Hepatocyte (in vitro differentiated cells): Measurements from ENCODE around the gene MAP7D3. TPM values are rescaled to one million over a fixed set of nuclear protein-coding genes. Genes with fewer than 3 reads are reported as not detected.
"Not testable (repeated sequence)": the region's sequence is repeated elsewhere in the genome, so short reads cannot be mapped to it uniquely, and the experiment has no call there.

Experiments used
- DNase-seq: peaks from one replicate; pipeline ENCODE4 v3.0.0-alpha.2; 2016; ENCODE audit warnings: low spot score
- H2AFZ ChIP-seq: fragments of 200-600 bp; sonication (generic); 2 replicates; pipeline ENCODE4 v1.6.0; 2016; ENCODE audit warnings: antibody characterized with exemption, mild to moderate bottlenecking
- H3K27ac ChIP-seq: fragments of 200-600 bp; sonication (generic); 2 replicates; pipeline ENCODE4 v1.5.1; 2016; ENCODE audit warnings: mild to moderate bottlenecking
- H3K27me3 ChIP-seq: fragments of 200-600 bp; sonication (generic); 2 replicates; pipeline ENCODE4 v1.6.1; 2016
- H3K36me3 ChIP-seq: fragments of 200-600 bp; sonication (generic); replicated peaks from 2 replicates; pipeline ENCODE4 v1.5.1; 2016; ENCODE audit warnings: low read depth; ENCODE audit not compliant: insufficient read depth
- H3K4me1 ChIP-seq: fragments of 200-600 bp; sonication (generic); 2 replicates; pipeline ENCODE4 v1.5.1; 2016; ENCODE audit warnings: mild to moderate bottlenecking, moderate library complexity; ENCODE audit not compliant: insufficient read depth
- H3K4me2 ChIP-seq: fragments of 200-600 bp; sonication (generic); 2 replicates; pipeline ENCODE4 v1.6.0; 2016
- H3K4me3 ChIP-seq: fragments of 200-600 bp; sonication (generic); 2 replicates; pipeline ENCODE4 v1.5.1; 2016; ENCODE audit warnings: mild to moderate bottlenecking
- H3K79me2 ChIP-seq: fragments of 200-600 bp; sonication (generic); 2 replicates; pipeline ENCODE4 v1.6.0; 2017; ENCODE audit warnings: mild to moderate bottlenecking
- H3K9me2 ChIP-seq: fragments of 200-600 bp; sonication (generic); replicated peaks from 2 replicates; pipeline ENCODE4 v1.6.0; 2017; ENCODE audit warnings: mild to moderate bottlenecking; ENCODE audit not compliant: insufficient read depth
- H3K9me3 ChIP-seq: fragments of 200-600 bp; sonication (generic); 2 replicates; pipeline ENCODE4 v1.5.1; 2016; ENCODE audit warnings: low read depth, mild to moderate bottlenecking
- H4K20me1 ChIP-seq: fragments of 200-600 bp; sonication (generic); 2 replicates; pipeline ENCODE4 v1.6.0; 2016; ENCODE audit warnings: mild to moderate bottlenecking; ENCODE audit not compliant: insufficient read depth, poor library complexity, severe bottlenecking
- EZH2 ChIP-seq: fragments of 200-600 bp; sonication (generic); IDR thresholded peaks from 2 replicates; pipeline ENCODE4 v1.6.1; 2016; ENCODE audit warnings: antibody characterized with exemption, mild to moderate bottlenecking, borderline replicate concordance
- EZH2phosphoT487 ChIP-seq: fragments of 200-600 bp; sonication (generic); IDR thresholded peaks from one replicate; pipeline ENCODE4 v1.6.1; 2018; ENCODE audit warnings: antibody characterized with exemption, mild to moderate bottlenecking, low read depth, moderate library complexity; ENCODE audit not compliant: unreplicated experiment, severe bottlenecking
- WGBS: methylation state at CpG from one replicate; pipeline ENCODE4 v1.1.6; 2016; ENCODE audit warnings: low lambda C conversion rate; ENCODE audit errors: missing lambda C conversion rate; 5-methylcytosine and 5-hydroxymethylcytosine counted together
- polyA plus RNA-seq: library from polyadenylated mRNA; unstranded; fragments of >200 nt; fragmentation: Nextera tagmentation; extraction: Ambion mirVana; gene quantifications from 2 replicates; pipeline ENCODE4 v1.2.1, GENCODE V29; 2016
- total RNA-seq: library from RNA; depleted of rRNA; stranded (reverse); fragments of >200 nt; gene quantifications from 2 replicates; pipeline ENCODE4 v1.2.3, GENCODE V29; 2014
- TF ChIP-seq, protein P1 (sequence below): fragments of 200-600 bp; sonication (generic); IDR thresholded peaks from 2 replicates; pipeline ENCODE4 v1.5.1; 2016; ENCODE audit warnings: antibody characterized with exemption, mild to moderate bottlenecking; ENCODE audit not compliant: poor library complexity

Gene MAP7D3
- total and polyA plus RNA-seq, 2 experiments from 2014 or later, result 3.9 to 6.8 TPM

DNA sequence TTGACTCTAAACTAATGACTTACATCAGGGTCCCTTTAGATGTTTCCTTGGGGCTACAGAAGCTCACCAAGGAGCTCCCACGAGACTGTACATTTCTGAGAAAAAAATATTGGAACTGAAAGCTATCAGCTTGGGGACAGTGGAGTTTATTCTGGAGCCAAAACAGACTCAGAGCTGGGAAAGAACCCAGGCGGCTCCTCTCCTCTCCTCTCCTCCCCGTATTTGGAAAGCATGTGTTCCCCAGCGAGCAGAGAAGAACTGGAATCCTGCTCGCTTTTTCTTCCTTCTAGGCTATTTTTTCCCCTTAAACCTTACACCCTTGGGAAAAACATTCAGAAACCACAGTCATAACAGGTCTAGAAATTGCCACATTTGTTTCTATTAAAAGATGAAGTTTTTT lies 4.3 kb upstream of the MAP7D3 start:
- H3K4me2 ChIP-seq, result no peak overlapping the region

DNA sequence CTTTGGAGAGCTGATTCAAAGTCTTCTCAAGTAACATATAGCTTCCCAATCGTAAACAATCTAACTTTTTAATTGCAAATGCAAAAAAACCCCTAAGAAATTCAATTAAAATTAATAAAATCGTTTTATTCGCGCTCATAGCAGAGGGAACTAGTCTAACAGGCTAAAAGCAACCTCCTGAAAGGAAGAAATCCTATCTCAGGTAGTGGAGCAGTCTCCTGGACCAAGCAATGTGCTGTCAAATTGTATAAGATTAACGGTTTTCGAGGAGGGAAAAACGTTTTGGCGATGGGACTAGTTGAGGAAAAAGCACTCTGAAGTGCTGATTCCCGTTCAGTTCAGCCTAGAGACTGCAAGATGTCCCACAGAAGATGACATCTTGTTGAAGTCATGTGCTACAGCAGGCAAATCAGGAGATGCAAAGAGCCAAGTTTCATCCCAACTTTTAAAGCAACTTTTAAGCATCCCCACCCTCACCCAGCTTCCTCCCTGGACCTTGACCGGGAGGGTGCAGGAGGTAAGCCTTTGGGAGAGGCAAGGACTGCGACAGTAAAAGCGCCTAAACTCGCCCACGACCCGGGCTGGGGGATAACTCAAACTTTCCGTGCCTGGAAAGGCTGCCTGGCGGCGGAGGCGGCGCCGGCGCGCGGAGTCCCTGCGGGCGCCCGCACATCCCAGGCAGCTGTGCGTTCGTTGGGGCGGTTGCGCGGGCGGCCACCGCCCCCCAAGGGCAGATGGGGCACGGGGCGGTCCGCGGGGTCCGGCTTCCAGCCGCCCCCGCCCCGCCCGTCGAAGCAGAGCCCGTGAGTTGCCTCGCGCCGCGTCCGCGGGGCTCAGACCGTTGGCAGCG lies 784 bp downstream of the MAP7D3 start:
- peak; percentile 10 for DNase-seq
- WGBS, result 32% methylated on average over 37 of the region's 53 CpGs
- H3K4me2 ChIP-seq, result peak overlapping the region; percentile 76
- H3K4me1 ChIP-seq, result no peaks in the 10 kb centered on the region
- no peaks in the 10 kb centered on the region for H3K27me3 ChIP-seq
- TF ChIP-seq EZH2, result no peak
- no peak for TF ChIP-seq EZH2phosphoT487
- TF ChIP-seq, protein P1, sequence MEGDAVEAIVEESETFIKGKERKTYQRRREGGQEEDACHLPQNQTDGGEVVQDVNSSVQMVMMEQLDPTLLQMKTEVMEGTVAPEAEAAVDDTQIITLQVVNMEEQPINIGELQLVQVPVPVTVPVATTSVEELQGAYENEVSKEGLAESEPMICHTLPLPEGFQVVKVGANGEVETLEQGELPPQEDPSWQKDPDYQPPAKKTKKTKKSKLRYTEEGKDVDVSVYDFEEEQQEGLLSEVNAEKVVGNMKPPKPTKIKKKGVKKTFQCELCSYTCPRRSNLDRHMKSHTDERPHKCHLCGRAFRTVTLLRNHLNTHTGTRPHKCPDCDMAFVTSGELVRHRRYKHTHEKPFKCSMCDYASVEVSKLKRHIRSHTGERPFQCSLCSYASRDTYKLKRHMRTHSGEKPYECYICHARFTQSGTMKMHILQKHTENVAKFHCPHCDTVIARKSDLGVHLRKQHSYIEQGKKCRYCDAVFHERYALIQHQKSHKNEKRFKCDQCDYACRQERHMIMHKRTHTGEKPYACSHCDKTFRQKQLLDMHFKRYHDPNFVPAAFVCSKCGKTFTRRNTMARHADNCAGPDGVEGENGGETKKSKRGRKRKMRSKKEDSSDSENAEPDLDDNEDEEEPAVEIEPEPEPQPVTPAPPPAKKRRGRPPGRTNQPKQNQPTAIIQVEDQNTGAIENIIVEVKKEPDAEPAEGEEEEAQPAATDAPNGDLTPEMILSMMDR, result no peak
- H3K9me3 ChIP-seq, result no peaks in the 10 kb centered on the region
- H3K27ac ChIP-seq, result no peak overlapping the region
- H4K20me1 ChIP-seq, result no peaks in the 10 kb centered on the region
- H3K36me3 ChIP-seq, result no peaks in the 10 kb centered on the region
- H3K79me2 ChIP-seq, result no peaks in the 10 kb centered on the region
- peak overlapping the region; percentile 78 for H2AFZ ChIP-seq
- H3K9me2 ChIP-seq, result no peaks in the 10 kb centered on the region
- peak overlapping the region; percentile 55 for H3K4me3 ChIP-seq

More for the DNA sequence above, 4.3 kb upstream of the MAP7D3 start:
- no peaks in the 10 kb centered on the region for H3K9me3 ChIP-seq
- WGBS, result 67% methylated on average over 5 of the region's 5 CpGs
- H3K27me3 ChIP-seq, result no peaks in the 10 kb centered on the region
- H3K9me2 ChIP-seq, result no peaks in the 10 kb centered on the region
- no peaks in the 10 kb centered on the region for H3K36me3 ChIP-seq
- no peak overlapping the region for H3K4me3 ChIP-seq
- no peaks in the 10 kb centered on the region for H3K4me1 ChIP-seq
- H4K20me1 ChIP-seq, result no peaks in the 10 kb centered on the region
- no peak for DNase-seq
- no peak for TF ChIP-seq EZH2phosphoT487
- TF ChIP-seq, protein P1, result no peak
- TF ChIP-seq EZH2, result no peak
- no peaks in the 10 kb centered on the region for H3K79me2 ChIP-seq
- no peak overlapping the region for H3K27ac ChIP-seq
- H2AFZ ChIP-seq, result no peak overlapping the region

DNA sequence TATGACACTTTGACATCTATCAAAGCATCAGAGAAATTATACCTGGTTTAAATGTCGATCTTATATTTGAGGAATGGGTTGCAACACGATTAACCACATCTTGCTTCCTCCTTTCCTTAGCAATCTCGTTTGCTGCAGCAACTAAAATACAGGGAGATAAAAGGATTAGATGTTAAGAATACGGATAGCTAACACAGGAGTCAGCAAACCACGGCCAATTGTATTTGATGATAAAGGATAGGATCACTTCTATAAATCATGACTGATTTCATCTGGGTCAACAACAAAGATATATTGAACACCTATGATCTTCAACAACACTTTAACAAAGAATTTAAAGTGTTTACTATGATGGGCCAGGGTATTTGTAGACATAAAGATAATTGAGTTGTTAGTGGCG lies 5.0 kb downstream of the MAP7D3 start:
- Histone ChIP-seq H3K9me3 (no peaks in the 10 kb centered on the region), H3K27me3 (no peaks in the 10 kb centered on the region), H3K4me2 (no peak overlapping the region), H3K27ac (no peak overlapping the region), H3K4me3 (no peak overlapping the region), H3K79me2 (no peaks in the 10 kb centered on the region), H2AFZ (no peak overlapping the region), H3K36me3 (no peaks in the 10 kb centered on the region), H3K9me2 (no peaks in the 10 kb centered on the region), H3K4me1 (no peaks in the 10 kb centered on the region), H4K20me1 (no peaks in the 10 kb centered on the region)
- no peak for DNase-seq
- WGBS, result 52% methylated on average over 6 of the region's 6 CpGs
- TF ChIP-seq, protein P1, result no peak
- TF ChIP-seq EZH2 (no peak), EZH2phosphoT487 (no peak)

DNA sequence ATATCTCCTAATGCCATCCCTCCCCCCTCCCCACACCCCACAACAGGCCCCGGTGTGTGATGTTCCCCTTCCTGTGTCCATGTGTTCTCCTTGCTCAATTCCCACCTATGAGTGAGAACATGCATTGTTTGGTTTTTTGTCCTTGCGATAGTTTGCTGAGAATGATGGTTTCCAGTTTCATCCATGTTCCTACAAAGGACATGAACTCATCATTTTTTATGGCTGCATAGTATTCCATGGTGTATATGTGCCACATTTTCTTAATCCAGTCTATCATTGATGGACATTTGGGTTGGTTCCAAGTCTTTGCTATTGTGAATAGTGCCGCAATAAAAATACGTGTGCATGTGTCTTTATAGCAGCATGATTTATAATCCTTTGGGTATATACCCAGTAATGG lies 13.4 kb downstream of the MAP7D3 start:
- H3K9me2 ChIP-seq, H3K27ac ChIP-seq, H2AFZ ChIP-seq, H3K36me3 ChIP-seq, H3K27me3 ChIP-seq, H4K20me1 ChIP-seq, H3K9me3 ChIP-seq, H3K4me3 ChIP-seq, H3K4me2 ChIP-seq, H3K79me2 ChIP-seq, DNase-seq, H3K4me1 ChIP-seq: not testable (repeated sequence)
- WGBS, result 77% methylated on average over 4 of the region's 4 CpGs
